Measurements from ENCODE around the gene SIK3.
A peak's percentile ranks its signal among the peaks of the same experiment; 100 is the strongest.
"Not testable (repeated sequence)": the region's sequence is repeated elsewhere in the genome, so short reads cannot be mapped to it uniquely, and the experiment has no call there.

SIK3 gene

GRCh38 chr11:116842117-116842516 is 256.1 kb downstream of the SIK3 start:
- no peaks in the 10 kb centered on the region for H3K9me3 ChIP-seq (ENCODE audit: insufficient read depth, low read depth, low read length)
- H3K27ac ChIP-seq (ENCODE audit: low read depth, low read length) = no peak overlapping the region
- peaks cover 39% of the 10 kb centered on the region for H3K36me3 ChIP-seq (ENCODE audit: insufficient read depth, low read length)
- no peaks in the 10 kb centered on the region for H3K27me3 ChIP-seq (ENCODE audit: insufficient read depth, low read length)
- H3K4me3 ChIP-seq (ENCODE audit: low read length) = no peak overlapping the region
- over 99% methylated on average over 4 of the region's 4 CpGs for WGBS
- H3K4me1 ChIP-seq (ENCODE audit: insufficient read depth, low read length) = peaks cover 5% of the 10 kb centered on the region; the same call in 1 of the 2 replicates
- H3K9ac ChIP-seq (ENCODE audit: low read depth, low read length) = no peak overlapping the region

- H3K36me3 ChIP-seq (ENCODE audit: insufficient read depth, low read length) = peaks cover 26% of the 10 kb centered on the region
- WGBS = 79% methylated on average over 9 of the region's 9 CpGs
- H3K4me3 ChIP-seq (ENCODE audit: low read length) = no peak overlapping the region
- H3K9me3 ChIP-seq (ENCODE audit: insufficient read depth, low read depth, low read length) = no peaks in the 10 kb centered on the region
- H3K27me3 ChIP-seq (ENCODE audit: insufficient read depth, low read length) = no peaks in the 10 kb centered on the region
- no peak overlapping the region for H3K9ac ChIP-seq (ENCODE audit: low read depth, low read length)
- H3K27ac ChIP-seq (ENCODE audit: low read depth, low read length) = no peak overlapping the region
- peaks cover 5% of the 10 kb centered on the region; the same call in 1 of the 2 replicates for H3K4me1 ChIP-seq (ENCODE audit: insufficient read depth, low read length)
Observed at GRCh38 chr11:116840746-116841296, 257.4 kb downstream of the SIK3 start.

GRCh38 chr11:116840224-116840745 is 257.9 kb downstream of the SIK3 start:
- 79% methylated on average over 6 of the region's 6 CpGs for WGBS
- H3K9ac ChIP-seq (ENCODE audit: low read depth, low read length) = no peak overlapping the region
- H3K4me1 ChIP-seq (ENCODE audit: insufficient read depth, low read length) = peaks cover 5% of the 10 kb centered on the region; the same call in 1 of the 2 replicates
- H3K27ac ChIP-seq (ENCODE audit: low read depth, low read length) = no peak overlapping the region
- H3K9me3 ChIP-seq (ENCODE audit: insufficient read depth, low read depth, low read length) = no peaks in the 10 kb centered on the region
- H3K36me3 ChIP-seq (ENCODE audit: insufficient read depth, low read length) = peaks cover 20% of the 10 kb centered on the region
- no peak overlapping the region for H3K4me3 ChIP-seq (ENCODE audit: low read length)
- H3K27me3 ChIP-seq (ENCODE audit: insufficient read depth, low read length) = peaks cover 3% of the 10 kb centered on the region

GRCh38 chr11:116838321-116839084 is 259.7 kb downstream of the SIK3 start:
- H3K27me3 ChIP-seq (ENCODE audit: insufficient read depth, low read length) = peaks cover 7% of the 10 kb centered on the region
- WGBS = 90% methylated on average over 6 of the region's 6 CpGs
- no peak overlapping the region for H3K4me3 ChIP-seq (ENCODE audit: low read length)
- H3K9me3 ChIP-seq (ENCODE audit: insufficient read depth, low read depth, low read length) = no peaks in the 10 kb centered on the region
- H3K9ac ChIP-seq (ENCODE audit: low read depth, low read length) = no peak overlapping the region
- peaks cover 5% of the 10 kb centered on the region for H3K36me3 ChIP-seq (ENCODE audit: insufficient read depth, low read length)
- H3K4me1 ChIP-seq (ENCODE audit: insufficient read depth, low read length) = peaks cover 5% of the 10 kb centered on the region; the same call in 1 of the 2 replicates
- H3K27ac ChIP-seq (ENCODE audit: low read depth, low read length) = no peak overlapping the region

GRCh38 chr11:116837231-116838091 is 260.8 kb downstream of the SIK3 start, which contains the start of gene APOA1:
Gene APOA1 (minus strand): TSS chr11:116837622. CDS start chr11:116837387, 235 bp downstream.
- Histone ChIP-seq H3K36me3 (ENCODE audit: insufficient read depth, low read length) (no peaks in the 10 kb centered on the region), H3K9me3 (ENCODE audit: insufficient read depth, low read depth, low read length) (no peaks in the 10 kb centered on the region), H3K27ac (ENCODE audit: low read depth, low read length) (peak within 1 kb of the TSS; percentile 28; the same call in 1 of the 2 replicates), H3K9ac (ENCODE audit: low read depth, low read length) (no peak within 1 kb of the TSS), H3K4me1 (ENCODE audit: insufficient read depth, low read length) (peaks cover 5% of the 10 kb centered on the region; the same call in 1 of the 2 replicates), H3K4me3 (ENCODE audit: low read length) (no peak within 1 kb of the TSS), H3K27me3 (ENCODE audit: insufficient read depth, low read length) (peaks cover 7% of the 10 kb centered on the region)
- whole genome bisulfite sequencing = 76% methylated on average over 15 of the region's 19 CpGs

- H3K9me3 ChIP-seq (ENCODE audit: insufficient read depth, low read depth, low read length) = no peaks in the 10 kb centered on the region
- H3K4me1 ChIP-seq (ENCODE audit: insufficient read depth, low read length) = peaks cover 5% of the 10 kb centered on the region; the same call in 1 of the 2 replicates
- peaks cover 7% of the 10 kb centered on the region for H3K27me3 ChIP-seq (ENCODE audit: insufficient read depth, low read length)
- H3K36me3 ChIP-seq (ENCODE audit: insufficient read depth, low read length) = no peaks in the 10 kb centered on the region
- no peak overlapping the region for H3K9ac ChIP-seq (ENCODE audit: low read depth, low read length)
- 94% methylated on average over 7 of the region's 7 CpGs for WGBS
- no peak overlapping the region for H3K27ac ChIP-seq (ENCODE audit: low read depth, low read length)
- no peak overlapping the region for H3K4me3 ChIP-seq (ENCODE audit: low read length)
Observed at GRCh38 chr11:116836632-116836991, 261.6 kb downstream of the SIK3 start.

- Histone ChIP-seq H3K4me1 (ENCODE audit: insufficient read depth, low read length) (peaks cover 5% of the 10 kb centered on the region; the same call in 1 of the 2 replicates), H3K9me3 (ENCODE audit: insufficient read depth, low read depth, low read length) (no peaks in the 10 kb centered on the region), H3K4me3 (ENCODE audit: low read length) (peak overlapping the region; percentile 53), H3K9ac (ENCODE audit: low read depth, low read length) (peak overlapping the region; percentile 45), H3K27me3 (ENCODE audit: insufficient read depth, low read length) (peaks cover 7% of the 10 kb centered on the region), H3K27ac (ENCODE audit: low read depth, low read length) (no peak overlapping the region), H3K36me3 (ENCODE audit: insufficient read depth, low read length) (no peaks in the 10 kb centered on the region)
- 16% methylated on average over 57 of the region's 57 CpGs for WGBS
Observed at GRCh38 chr11:116835791-116836631, 262.2 kb downstream of the SIK3 start.

GRCh38 chr11:116835042-116835772 is 263.0 kb downstream of the SIK3 start:
- WGBS = 57% methylated on average over 28 of the region's 28 CpGs
- peak overlapping the region; percentile 45 for H3K9ac ChIP-seq (ENCODE audit: low read depth, low read length)

GRCh38 chr11:116834535-116835041 is 263.6 kb downstream of the SIK3 start:
- H3K9me3 ChIP-seq (ENCODE audit: insufficient read depth, low read depth, low read length); H3K4me1 ChIP-seq (ENCODE audit: insufficient read depth, low read length); H3K27me3 ChIP-seq (ENCODE audit: insufficient read depth, low read length); H3K9ac ChIP-seq (ENCODE audit: low read depth, low read length); H3K36me3 ChIP-seq (ENCODE audit: insufficient read depth, low read length); H3K27ac ChIP-seq (ENCODE audit: low read depth, low read length); H3K4me3 ChIP-seq (ENCODE audit: low read length): not testable (repeated sequence)
- WGBS = 78% methylated on average over 13 of the region's 13 CpGs

More at GRCh38 chr11:116835042-116835772, 263.0 kb downstream of the SIK3 start:
- Histone ChIP-seq H3K9me3 (ENCODE audit: insufficient read depth, low read depth, low read length) (no peaks in the 10 kb centered on the region), H3K4me3 (ENCODE audit: low read length) (peak overlapping the region; percentile 53), H3K27ac (ENCODE audit: low read depth, low read length) (no peak overlapping the region), H3K4me1 (ENCODE audit: insufficient read depth, low read length) (peaks cover 5% of the 10 kb centered on the region; the same call in 1 of the 2 replicates), H3K36me3 (ENCODE audit: insufficient read depth, low read length) (no peaks in the 10 kb centered on the region), H3K27me3 (ENCODE audit: insufficient read depth, low read length) (peaks cover 7% of the 10 kb centered on the region)
